Neutrophil (primary cell): Measurements from ENCODE around the gene POU2AF2.

Experiments used
- H3K27ac ChIP-seq: fragments of 200-600 bp; sonication (generic); 2 replicates; pipeline ENCODE4 v1.5.1; 2016; ENCODE audit warnings: mild to moderate bottlenecking, moderate library complexity
- H3K27me3 ChIP-seq: fragments of 200-600 bp; sonication (generic); 2 replicates; pipeline ENCODE4 v1.6.0; 2016; ENCODE audit warnings: mild to moderate bottlenecking
- H3K36me3 ChIP-seq: fragments of 200-600 bp; sonication (generic); 2 replicates; pipeline ENCODE4 v1.5.1; 2017
- H3K4me1 ChIP-seq, 2 experiments: fragments of 200-600 bp in 1 of 2; sonication (generic) in 1 of 2; 1 replicate in 1 of 2; 2 replicates in 1 of 2; pipeline versions ENCODE4 v1.5.1 to v1.6.1; 2013 to 2016; ENCODE audit warnings: low read depth in 1 of 2, low read length in 1 of 2, mild to moderate bottlenecking in 1 of 2, moderate library complexity in 1 of 2; ENCODE audit not compliant: control insufficient read depth in 1 of 2, insufficient read depth in 1 of 2
- H3K4me3 ChIP-seq, 2 experiments: fragments of 200-600 bp in 1 of 2; sonication (generic) in 1 of 2; 1 replicate in 1 of 2; 2 replicates in 1 of 2; pipeline ENCODE4 v1.5.1; 2013 to 2016; ENCODE audit warnings: low read depth in 1 of 2, low read length in 1 of 2, mild to moderate bottlenecking in 1 of 2, moderate library complexity in 1 of 2
- H3K9me3 ChIP-seq: fragments of 200-600 bp; sonication (generic); 2 replicates; pipeline ENCODE4 v1.5.1; 2016
- CTCF ChIP-seq: fragments of 200-600 bp; sonication (generic); IDR thresholded peaks from 2 replicates; pipeline ENCODE4 v1.5.1; 2016; ENCODE audit warnings: antibody characterized with exemption

The POU2AF2 gene

GRCh38 chr11:111225881-111226280, 19.6 kb upstream of the POU2AF2 start:
- Histone ChIP-seq H3K27me3 (peaks cover 51% of the 10 kb centered on the region), H3K9me3 (no peaks in the 10 kb centered on the region), H3K4me1 (peaks cover 0 to 5% of the 10 kb centered on the region in 2 experiments), H3K27ac (no peak overlapping the region), H3K36me3 (no peaks in the 10 kb centered on the region), H3K4me3 (no peak overlapping the region)
- TF ChIP-seq CTCF: no peak

- Histone ChIP-seq H3K9me3 (no peaks in the 10 kb centered on the region), H3K4me3 (no peak overlapping the region), H3K4me1 (peaks cover 0 to 5% of the 10 kb centered on the region in 2 experiments), H3K36me3 (no peaks in the 10 kb centered on the region), H3K27ac (no peak overlapping the region), H3K27me3 (peaks cover 23% of the 10 kb centered on the region)
- TF ChIP-seq CTCF: no peak
These were observed 15.9 kb upstream of the POU2AF2 start for GRCh38 chr11:111229604-111230003.

DNA sequence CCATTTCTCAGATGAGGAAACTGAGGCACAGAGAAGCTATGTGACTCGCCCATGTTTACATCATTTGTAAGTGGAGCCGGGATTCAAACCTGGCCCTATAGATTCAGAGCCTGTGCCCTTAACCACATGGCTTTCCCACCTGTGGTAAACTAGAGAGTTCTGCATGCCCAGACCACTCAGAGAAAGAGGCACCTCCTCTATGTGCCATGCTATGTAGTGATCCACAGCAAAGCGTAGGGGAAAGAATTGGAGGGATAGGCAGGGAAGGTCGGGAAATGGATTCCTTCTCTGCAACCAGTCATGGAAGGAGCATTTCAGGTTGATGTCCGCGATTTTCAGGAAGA, 15.4 kb upstream of the POU2AF2 start:
- TF ChIP-seq CTCF: no peak
- H3K9me3 ChIP-seq: no peaks in the 10 kb centered on the region
- H3K4me3 ChIP-seq: no peak overlapping the region
- H3K27me3 ChIP-seq: peaks cover 22% of the 10 kb centered on the region
- H3K36me3 ChIP-seq: no peaks in the 10 kb centered on the region
- no peak overlapping the region for H3K27ac ChIP-seq
- peaks cover 0 to 5% of the 10 kb centered on the region in 2 experiments for H3K4me1 ChIP-seq

DNA sequence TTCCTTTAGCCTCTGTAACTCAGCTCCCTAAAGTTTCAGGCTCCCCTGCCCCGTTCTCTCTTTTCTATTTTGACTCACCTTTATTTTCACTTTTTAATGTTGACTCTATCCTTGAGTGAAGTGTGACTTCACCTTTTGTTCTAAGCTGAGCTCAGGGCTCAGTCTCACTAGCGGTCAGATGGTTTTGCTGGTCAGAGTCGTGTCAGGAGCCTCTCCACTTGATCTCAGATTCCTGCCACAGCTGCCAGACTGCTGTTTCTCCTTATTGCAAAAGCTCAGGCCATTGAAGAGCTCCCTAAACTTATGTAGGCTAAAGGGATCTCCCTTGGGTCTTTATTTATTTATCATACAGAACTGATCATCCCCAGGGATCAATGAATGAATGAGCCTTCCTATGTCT, 13.7 kb upstream of the POU2AF2 start:
- H3K9me3 ChIP-seq: no peaks in the 10 kb centered on the region
- H3K27me3 ChIP-seq: peaks cover 22% of the 10 kb centered on the region
- H3K4me3 ChIP-seq: no peak overlapping the region
- H3K4me1 ChIP-seq: peaks cover 0 to 5% of the 10 kb centered on the region in 2 experiments
- no peak overlapping the region for H3K27ac ChIP-seq
- no peak for TF ChIP-seq CTCF
- no peaks in the 10 kb centered on the region for H3K36me3 ChIP-seq

DNA sequence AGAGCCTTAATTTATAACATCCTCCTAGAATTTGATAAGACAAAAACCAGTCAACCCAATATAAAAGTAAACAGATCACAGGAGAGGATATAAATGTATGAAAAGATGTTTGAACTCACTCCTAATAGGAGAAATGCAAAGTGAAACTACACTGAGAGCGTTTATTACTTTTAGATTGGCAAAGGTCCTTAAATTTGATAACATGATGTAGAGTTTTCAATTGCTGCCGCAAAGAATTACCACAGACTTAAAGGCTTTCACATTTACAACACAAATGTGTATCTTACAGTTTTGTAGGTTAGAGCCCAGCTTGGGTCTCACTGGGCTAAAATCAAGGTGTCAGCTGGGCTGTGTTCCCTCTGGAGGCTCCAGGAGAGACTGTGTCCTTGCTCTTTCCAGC, 9.1 kb upstream of the POU2AF2 start:
- Histone ChIP-seq H3K9me3 (no peaks in the 10 kb centered on the region), H3K27ac (no peak overlapping the region), H3K4me1 (no peaks in the 10 kb centered on the region), H3K4me3 (no peak overlapping the region), H3K36me3 (no peaks in the 10 kb centered on the region), H3K27me3 (peaks cover 2% of the 10 kb centered on the region)
- no peak for TF ChIP-seq CTCF

- H3K36me3 ChIP-seq: no peaks in the 10 kb centered on the region
These were observed 7.6 kb upstream of the POU2AF2 start for GRCh38 chr11:111237926-111238325.

More at GRCh38 chr11:111237926-111238325, 7.6 kb upstream of the POU2AF2 start:
- Histone ChIP-seq H3K27me3 (no peaks in the 10 kb centered on the region), H3K27ac (no peak overlapping the region), H3K4me3 (no peak overlapping the region), H3K9me3 (no peaks in the 10 kb centered on the region), H3K4me1 (no peaks in the 10 kb centered on the region)
- no peak for TF ChIP-seq CTCF
